WTC11 (cell line): ENCODE measurements around the gene RETREG3.

Experiments
- ATF1 ChIP-seq: sonication (generic); formaldehyde crosslinking; IDR thresholded peaks from 2 replicates; pipeline ENCODE4 v1.8.1; 2023; ENCODE audit warnings: mild to moderate bottlenecking, moderate library complexity, missing genetic modification reagents
- CREM ChIP-seq: sonication (generic); formaldehyde crosslinking; IDR thresholded peaks from 2 replicates; pipeline ENCODE4 v1.8.1; 2022; ENCODE audit warnings: mild to moderate bottlenecking, missing genetic modification reagents, moderate library complexity
- FOXK1 ChIP-seq: sonication (generic); formaldehyde crosslinking; IDR thresholded peaks from 2 replicates; pipeline ENCODE4 v1.8.0; 2022; ENCODE audit warnings: mild to moderate bottlenecking, moderate library complexity, missing genetic modification reagents
- NFYB ChIP-seq: sonication (generic); formaldehyde crosslinking; conservative IDR thresholded peaks from 2 replicates; pipeline ENCODE4 v1.8.0; 2022; ENCODE audit warnings: low read depth, missing genetic modification reagents
- NR1H2 ChIP-seq: sonication (generic); formaldehyde crosslinking; IDR thresholded peaks from 2 replicates; pipeline ENCODE4 v1.9.0; 2021; ENCODE audit warnings: mild to moderate bottlenecking, moderate library complexity, missing genetic modification reagents
- SMAD4 ChIP-seq: sonication (generic); formaldehyde crosslinking; IDR thresholded peaks from 2 replicates; pipeline ENCODE4 v1.8.0; 2022; ENCODE audit warnings: mild to moderate bottlenecking, missing genetic modification reagents
- TEAD4 ChIP-seq: sonication (generic); formaldehyde crosslinking; IDR thresholded peaks from 2 replicates; pipeline ENCODE4 v1.8.0; 2022; ENCODE audit warnings: mild to moderate bottlenecking, missing genetic modification reagents
- ZNF121 ChIP-seq: sonication (generic); formaldehyde crosslinking; IDR thresholded peaks from 2 replicates; pipeline ENCODE4 v1.8.0; 2023; ENCODE audit warnings: missing genetic modification reagents
- ZNF396 ChIP-seq: fragments of 250-450 bp; sonication (Bioruptor Pico); IDR thresholded peaks from 2 replicates; pipeline ENCODE4 v1.8.0; 2021; ENCODE audit warnings: mild to moderate bottlenecking, moderate library complexity, borderline replicate concordance
- TF ChIP-seq, protein P1 (sequence below): sonication (generic); formaldehyde crosslinking; IDR thresholded peaks from 2 replicates; pipeline ENCODE4 v1.8.1; 2022; ENCODE audit warnings: low read depth, mild to moderate bottlenecking, moderate library complexity, missing genetic modification reagents, borderline replicate concordance
- TF ChIP-seq, protein P2 (sequence below): fragments of 200-600 bp; IDR thresholded peaks from 2 replicates; pipeline ENCODE4 v1.8.0; 2022; ENCODE audit warnings: antibody characterized with exemption
- TF ChIP-seq, protein P3 (sequence below): sonication (generic); formaldehyde crosslinking; IDR thresholded peaks from 2 replicates; pipeline ENCODE4 v1.8.0; 2022; ENCODE audit warnings: mild to moderate bottlenecking, missing genetic modification reagents
- TF ChIP-seq, protein P4 (sequence below): sonication (generic); formaldehyde crosslinking; IDR thresholded peaks from 2 replicates; pipeline ENCODE4 v1.8.1; 2022; ENCODE audit warnings: low read depth, missing genetic modification reagents, borderline replicate concordance

DNA sequence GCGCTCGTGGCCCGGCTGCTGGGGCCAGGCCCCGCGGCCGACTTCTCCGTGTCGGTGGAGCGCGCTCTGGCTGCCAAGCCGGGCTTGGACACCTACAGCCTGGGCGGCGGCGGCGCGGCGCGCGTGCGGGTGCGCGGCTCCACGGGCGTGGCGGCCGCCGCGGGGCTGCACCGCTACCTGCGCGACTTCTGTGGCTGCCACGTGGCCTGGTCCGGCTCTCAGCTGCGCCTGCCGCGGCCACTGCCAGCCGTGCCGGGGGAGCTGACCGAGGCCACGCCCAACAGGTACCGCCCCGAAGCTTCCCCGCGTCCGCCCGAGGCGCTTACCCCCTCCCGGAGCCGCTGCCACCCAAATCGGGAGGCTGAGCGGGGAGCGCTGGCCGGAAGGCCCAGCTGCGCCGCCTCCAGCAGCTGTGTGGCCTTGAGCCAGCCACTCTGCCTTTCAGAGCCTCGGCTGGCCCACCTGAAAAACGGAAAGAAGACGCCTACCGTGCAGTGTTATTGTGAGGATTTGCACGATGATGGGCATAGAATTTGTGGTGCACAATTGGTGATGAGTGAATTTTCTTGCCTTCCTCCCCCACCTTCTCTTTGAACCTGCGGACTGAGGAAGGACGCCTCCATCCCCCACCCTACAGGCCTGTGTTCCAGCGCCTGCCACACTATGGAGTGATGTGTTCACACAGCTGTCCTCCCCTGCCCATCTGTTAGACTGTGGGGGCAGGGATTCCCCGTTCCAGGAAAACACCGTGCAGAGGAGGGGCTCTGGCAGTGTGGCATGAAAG is 72.6 kb downstream of the RETREG3 start:
- no peak; the same call in 1 of the 2 replicates for TF ChIP-seq FOXK1 (CRISPR knock-in tag)
- TF ChIP-seq CREM (CRISPR knock-in tag), result 0 out of 2 replicates have a peak, but pooled peaks have one; percentile 35
- TF ChIP-seq TEAD4 (CRISPR knock-in tag), result no peak
- TF ChIP-seq NFYB (CRISPR knock-in tag), result no peak
- TF ChIP-seq ZNF396 (CRISPR knock-in tag), result no peak
- TF ChIP-seq, protein P1, sequence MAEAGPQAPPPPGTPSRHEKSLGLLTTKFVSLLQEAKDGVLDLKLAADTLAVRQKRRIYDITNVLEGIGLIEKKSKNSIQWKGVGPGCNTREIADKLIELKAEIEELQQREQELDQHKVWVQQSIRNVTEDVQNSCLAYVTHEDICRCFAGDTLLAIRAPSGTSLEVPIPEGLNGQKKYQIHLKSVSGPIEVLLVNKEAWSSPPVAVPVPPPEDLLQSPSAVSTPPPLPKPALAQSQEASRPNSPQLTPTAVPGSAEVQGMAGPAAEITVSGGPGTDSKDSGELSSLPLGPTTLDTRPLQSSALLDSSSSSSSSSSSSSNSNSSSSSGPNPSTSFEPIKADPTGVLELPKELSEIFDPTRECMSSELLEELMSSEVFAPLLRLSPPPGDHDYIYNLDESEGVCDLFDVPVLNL (CRISPR knock-in tag), result no peak
- TF ChIP-seq, protein P2, sequence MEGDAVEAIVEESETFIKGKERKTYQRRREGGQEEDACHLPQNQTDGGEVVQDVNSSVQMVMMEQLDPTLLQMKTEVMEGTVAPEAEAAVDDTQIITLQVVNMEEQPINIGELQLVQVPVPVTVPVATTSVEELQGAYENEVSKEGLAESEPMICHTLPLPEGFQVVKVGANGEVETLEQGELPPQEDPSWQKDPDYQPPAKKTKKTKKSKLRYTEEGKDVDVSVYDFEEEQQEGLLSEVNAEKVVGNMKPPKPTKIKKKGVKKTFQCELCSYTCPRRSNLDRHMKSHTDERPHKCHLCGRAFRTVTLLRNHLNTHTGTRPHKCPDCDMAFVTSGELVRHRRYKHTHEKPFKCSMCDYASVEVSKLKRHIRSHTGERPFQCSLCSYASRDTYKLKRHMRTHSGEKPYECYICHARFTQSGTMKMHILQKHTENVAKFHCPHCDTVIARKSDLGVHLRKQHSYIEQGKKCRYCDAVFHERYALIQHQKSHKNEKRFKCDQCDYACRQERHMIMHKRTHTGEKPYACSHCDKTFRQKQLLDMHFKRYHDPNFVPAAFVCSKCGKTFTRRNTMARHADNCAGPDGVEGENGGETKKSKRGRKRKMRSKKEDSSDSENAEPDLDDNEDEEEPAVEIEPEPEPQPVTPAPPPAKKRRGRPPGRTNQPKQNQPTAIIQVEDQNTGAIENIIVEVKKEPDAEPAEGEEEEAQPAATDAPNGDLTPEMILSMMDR, result no peak
- TF ChIP-seq ZNF121 (CRISPR knock-in tag), result no peak
- no peak for TF ChIP-seq SMAD4 (CRISPR knock-in tag)
- TF ChIP-seq, protein P3, sequence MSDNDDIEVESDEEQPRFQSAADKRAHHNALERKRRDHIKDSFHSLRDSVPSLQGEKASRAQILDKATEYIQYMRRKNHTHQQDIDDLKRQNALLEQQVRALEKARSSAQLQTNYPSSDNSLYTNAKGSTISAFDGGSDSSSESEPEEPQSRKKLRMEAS (CRISPR knock-in tag), result peak; percentile 58; the same call in 1 of the 2 replicates
- TF ChIP-seq, protein P4, sequence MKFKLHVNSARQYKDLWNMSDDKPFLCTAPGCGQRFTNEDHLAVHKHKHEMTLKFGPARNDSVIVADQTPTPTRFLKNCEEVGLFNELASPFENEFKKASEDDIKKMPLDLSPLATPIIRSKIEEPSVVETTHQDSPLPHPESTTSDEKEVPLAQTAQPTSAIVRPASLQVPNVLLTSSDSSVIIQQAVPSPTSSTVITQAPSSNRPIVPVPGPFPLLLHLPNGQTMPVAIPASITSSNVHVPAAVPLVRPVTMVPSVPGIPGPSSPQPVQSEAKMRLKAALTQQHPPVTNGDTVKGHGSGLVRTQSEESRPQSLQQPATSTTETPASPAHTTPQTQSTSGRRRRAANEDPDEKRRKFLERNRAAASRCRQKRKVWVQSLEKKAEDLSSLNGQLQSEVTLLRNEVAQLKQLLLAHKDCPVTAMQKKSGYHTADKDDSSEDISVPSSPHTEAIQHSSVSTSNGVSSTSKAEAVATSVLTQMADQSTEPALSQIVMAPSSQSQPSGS (CRISPR knock-in tag), result no peak
- TF ChIP-seq ATF1 (CRISPR knock-in tag), result no peak
- no peak for TF ChIP-seq NR1H2
